GM18505 (cell line): ENCODE results near the gene PDE9A.
"Not testable (repeated sequence)": the region's sequence is repeated elsewhere in the genome, so short reads cannot be mapped to it uniquely, and the experiment has no call there.

Experiments used
- ATAC-seq: cut with Tn5 transposase; IDR thresholded peaks from one replicate; pipeline ENCODE4 v1.9.1; 2021; ENCODE audit not compliant: unreplicated experiment
- POLR2A ChIP-seq: IDR thresholded peaks from 4 replicates; pipeline ENCODE4 v1.6.1; 2011; ENCODE audit warnings: borderline replicate concordance; ENCODE audit not compliant: insufficient read depth, insufficient read length; ENCODE audit errors: extremely low read depth

Gene PDE9A

GRCh38 chr21:42784896-42785451 is 131.6 kb downstream of the PDE9A start:
- no peak for TF ChIP-seq POLR2A
- no peak for ATAC-seq

GRCh38 chr21:42785666-42786427 is 132.4 kb downstream of the PDE9A start:
- no peak for TF ChIP-seq POLR2A
- no peak for ATAC-seq

- no peak for TF ChIP-seq POLR2A
- ATAC-seq, result no peak
These were observed 133.5 kb downstream of the PDE9A start for GRCh38 chr21:42786884-42787283.

- TF ChIP-seq POLR2A, result no peak
- no peak for ATAC-seq
These were observed 134.2 kb downstream of the PDE9A start for GRCh38 chr21:42787613-42788012.

GRCh38 chr21:42790520-42791065 is 137.2 kb downstream of the PDE9A start:
- TF ChIP-seq POLR2A, result no peak
- ATAC-seq, result no peak

- no peak for TF ChIP-seq POLR2A
- no peak for ATAC-seq
These were observed 140.4 kb downstream of the PDE9A start for GRCh38 chr21:42793774-42794173.

GRCh38 chr21:42794551-42794950 is 141.1 kb downstream of the PDE9A start:
- no peak for ATAC-seq
- TF ChIP-seq POLR2A, result no peak

GRCh38 chr21:42796327-42797062 is 143.1 kb downstream of the PDE9A start:
- ATAC-seq, result no peak
- no peak for TF ChIP-seq POLR2A

GRCh38 chr21:42797522-42797921 is 144.1 kb downstream of the PDE9A start:
- ATAC-seq, result no peak
- no peak for TF ChIP-seq POLR2A

- no peak for TF ChIP-seq POLR2A
- no peak for ATAC-seq
These were observed 144.7 kb downstream of the PDE9A start for GRCh38 chr21:42798106-42798505.

- no peak for ATAC-seq
- TF ChIP-seq POLR2A, result no peak
These were observed 146.1 kb downstream of the PDE9A start for GRCh38 chr21:42799516-42799915.

- no peak for ATAC-seq
- no peak for TF ChIP-seq POLR2A
These were observed 146.5 kb downstream of the PDE9A start for GRCh38 chr21:42799948-42800347.

- not testable (repeated sequence) for ATAC-seq
These were observed 148.2 kb downstream of the PDE9A start for GRCh38 chr21:42801616-42802015.
